Endothelial cell of umbilical vein (primary cell): ENCODE results near the gene SLC4A4. TPM values are rescaled to one million over a fixed set of nuclear protein-coding genes. Genes with fewer than 3 reads are reported as not detected.

Experiments used
- BruUV-seq: library from RNA; stranded (reverse); fragments of 400-500 nt; replicated peaks from 2 replicates; lab custom pipeline; 2021; lab: Mats Ljungman, UMichigan
- CTCF ChIA-PET: fragments of 300-600, 350-600 bp; sonication (Branson Sonifier 250); formaldehyde crosslinking; loops from one replicate; lab custom pipeline; 2021; ENCODE audit warnings: antibody characterized with exemption, inconsistent platforms; lab: Charles Lee
- POLR2A ChIA-PET: fragments of 300-600, 350-600 bp; sonication (Branson Sonifier 250); formaldehyde crosslinking; loops from one replicate; lab custom pipeline; 2021; ENCODE audit warnings: antibody characterized with exemption, inconsistent platforms; lab: Charles Lee
- DNase-seq: peaks from one replicate; pipeline ENCODE4 v3.0.0-alpha.2; 2011; ENCODE audit warnings: low read depth, low spot score
- FAIRE-seq: peaks from 2 replicates; lab custom pipeline; 2011; peaks lifted over from hg19 to GRCh38; lab: Jason Lieb, UNC
- H2AFZ ChIP-seq: 2 replicates; pipeline ENCODE4 v1.6.0; 2012; ENCODE audit warnings: low read depth, low read length, control low read depth, inconsistent platforms
- H3K27ac ChIP-seq: 2 replicates; pipeline ENCODE4 v1.5.1; 2011; ENCODE audit warnings: low read depth, mild to moderate bottlenecking, control low read depth, low read length, moderate library complexity; ENCODE audit not compliant: insufficient read depth
- H3K27me3 ChIP-seq, 2 experiments: 2 replicates each; pipeline versions ENCODE4 v1.6.0 to v1.6.1; 2011; ENCODE audit warnings: low read length in 2 of 2, mixed read lengths in 1 of 2; ENCODE audit not compliant: control insufficient read depth in 2 of 2, insufficient read depth in 2 of 2
- H3K36me3 ChIP-seq, 2 experiments: 2 replicates in 1 of 2; 3 replicates in 1 of 2; pipeline ENCODE4 v1.5.1; 2011; ENCODE audit warnings: low read length in 2 of 2, mild to moderate bottlenecking in 1 of 2, moderate library complexity in 1 of 2; ENCODE audit not compliant: control insufficient read depth in 2 of 2, insufficient read depth in 2 of 2; ENCODE audit errors: extremely low read depth in 1 of 2
- H3K4me1 ChIP-seq: 3 replicates; pipeline ENCODE4 v1.5.1; 2011; ENCODE audit warnings: mild to moderate bottlenecking, low read length; ENCODE audit not compliant: control insufficient read depth, insufficient read depth; ENCODE audit errors: extremely low read depth
- H3K4me2 ChIP-seq: 2 replicates; pipeline ENCODE4 v1.6.1; 2011; ENCODE audit warnings: low read length, control low read depth, mixed read lengths; ENCODE audit not compliant: insufficient read depth
- H3K4me3 ChIP-seq, 3 experiments: fragments of 200-600 bp in 1 of 3; sonication (generic), shearing (Covaris generic) in 1 of 3; replicated peaks in 1 of 3; 2 replicates each; pipeline ENCODE4 v1.5.1; 2011 to 2016; ENCODE audit warnings: control low read depth in 3 of 3, low read length in 3 of 3, mild to moderate bottlenecking in 2 of 3, inconsistent platforms in 1 of 3, low read depth in 1 of 3, moderate library complexity in 1 of 3; ENCODE audit not compliant: insufficient read depth in 1 of 3
- H3K79me2 ChIP-seq: 2 replicates; pipeline ENCODE4 v1.6.0; 2012; ENCODE audit warnings: low read length, inconsistent platforms; ENCODE audit not compliant: control insufficient read depth, insufficient read depth
- H3K9ac ChIP-seq: replicated peaks from 2 replicates; pipeline ENCODE3; 2011; ENCODE audit warnings: low read length, control low read depth; ENCODE audit not compliant: insufficient read depth; ENCODE audit errors: extremely low read depth
- H3K9me1 ChIP-seq: replicated peaks from 3 replicates; pipeline ENCODE4 v1.6.0; 2011; ENCODE audit warnings: mild to moderate bottlenecking, low read length; ENCODE audit not compliant: control insufficient read depth, insufficient read depth; ENCODE audit errors: extremely low read depth
- H3K9me3 ChIP-seq: replicated peaks from 2 replicates; pipeline ENCODE4 v1.5.1; 2012; ENCODE audit warnings: low read length, inconsistent platforms; ENCODE audit not compliant: control insufficient read depth, insufficient read depth
- H4K20me1 ChIP-seq: replicated peaks from 2 replicates; pipeline ENCODE3; 2011; ENCODE audit warnings: mild to moderate bottlenecking, low read length; ENCODE audit not compliant: control insufficient read depth, insufficient read depth; ENCODE audit errors: extremely low read depth
- CTCF ChIP-seq, 2 donors: IDR thresholded peaks; 1 replicate in 1 of 2; 2 replicates in 1 of 2; pipeline ENCODE4 v1.5.1; 2011; ENCODE audit warnings: low read length in 2 of 2, mild to moderate bottlenecking in 2 of 2, moderate library complexity in 2 of 2, control low read depth in 1 of 2, inconsistent platforms in 1 of 2, low read depth in 1 of 2; ENCODE audit not compliant: insufficient read depth in 1 of 2; ENCODE audit errors: extremely low read depth in 1 of 2
- EZH2 ChIP-seq: IDR thresholded peaks from 2 replicates; pipeline ENCODE4 v1.6.1; 2012; ENCODE audit warnings: borderline replicate concordance, low read depth, mild to moderate bottlenecking, moderate library complexity, low read length, inconsistent platforms; ENCODE audit not compliant: severe bottlenecking
- FOS ChIP-seq: IDR thresholded peaks from 2 replicates; pipeline ENCODE4 v1.6.1; 2011; ENCODE audit warnings: mild to moderate bottlenecking, low read length, moderate library complexity, borderline replicate concordance; ENCODE audit not compliant: insufficient read depth
- GATA2 ChIP-seq: IDR thresholded peaks from 2 replicates; pipeline ENCODE4 v1.7.0; 2011; ENCODE audit warnings: low read depth, mild to moderate bottlenecking, moderate library complexity, mixed read lengths, low read length; ENCODE audit not compliant: insufficient read length, insufficient read depth
- JUN ChIP-seq: IDR thresholded peaks from 2 replicates; pipeline ENCODE4 v1.6.1; 2011; ENCODE audit warnings: borderline replicate concordance, low read depth; ENCODE audit not compliant: insufficient read length, insufficient read depth
- MYC ChIP-seq: IDR thresholded peaks from one replicate; pipeline ENCODE4 v1.6.1; 2011; ENCODE audit warnings: mild to moderate bottlenecking, low read depth, low read length
- POLR2A ChIP-seq: IDR thresholded peaks from 2 replicates; pipeline ENCODE4 v1.6.1; 2012; ENCODE audit warnings: low read depth, mild to moderate bottlenecking, control low read depth, low read length
- POLR2AphosphoS5 ChIP-seq: IDR thresholded peaks from 2 replicates; pipeline ENCODE4 v1.6.1; 2012; ENCODE audit warnings: low read depth, mild to moderate bottlenecking, control low read depth, low read length, moderate library complexity; ENCODE audit not compliant: insufficient read depth
- dilution Hi-C: fragments of 300-500 bp; cut with MboI; formaldehyde crosslinking; loops from one replicate; pipeline ENCODE4 v1.15.0; 2019; ENCODE audit warnings: low sequenced_read_pairs; ENCODE audit not compliant: extremely low pct_ligation_motif_present
- intact Hi-C: fragments of 100-400 bp; cut with micrococcal nuclease; formaldehyde crosslinking; loops from one replicate; pipeline ENCODE4 v1.10.0; 2022
- polyA plus RNA-seq, 4 experiments: library from polyadenylated mRNA; depleted of rRNA in 3 of 4; stranded (reverse) in 3 of 4; unstranded in 1 of 4; fragments of >200 nt; gene quantifications; 2 replicates each; pipeline versions ENCODE4 v1.2.1 to v1.2.3, GENCODE V29; 2011 to 2012; ENCODE audit warnings: missing spikeins in 1 of 4
- total RNA-seq: library from RNA; stranded (reverse); gene quantifications from 2 replicates; pipeline ENCODE4 v1.2.3, GENCODE V29; 2021
- TF ChIP-seq, protein P1 (sequence below): IDR thresholded peaks from 2 replicates; pipeline ENCODE4 v1.6.1; 2011; ENCODE audit not compliant: insufficient read depth, insufficient read length

SLC4A4 gene
- total and polyA plus RNA-seq, 2 donors (not counting 3 experiments of a cell fraction or from before 2014, with no cell fraction given) = not detected

DNA sequence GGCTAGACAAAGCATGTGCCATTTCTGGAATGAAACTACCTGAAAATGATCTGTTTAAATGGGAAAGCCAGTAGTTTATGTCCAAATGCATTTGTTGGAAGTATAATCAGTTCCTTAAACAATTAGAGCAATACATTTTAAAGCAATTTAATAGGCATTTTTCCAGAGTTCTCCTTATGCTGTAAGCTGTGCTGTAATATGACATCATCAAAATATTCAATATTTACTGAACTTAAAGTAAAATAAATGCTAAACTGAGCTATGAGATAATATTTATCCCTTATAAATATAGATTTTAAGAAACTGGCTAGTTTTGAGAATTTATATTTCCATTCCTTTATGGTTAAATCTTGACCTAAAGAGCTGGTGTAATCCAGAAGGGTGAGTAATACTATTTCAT lies 7.9 kb downstream of the SLC4A4 start:
- TF ChIP-seq JUN (no peak), FOS (no peak), MYC (no peak), EZH2 (no peak), POLR2A (no peak), POLR2AphosphoS5 (no peak), GATA2 (no peak), CTCF (IDR thresholded peaks at IDR 0.05; ENCODE audit: extremely low read depth in 1 of 2, insufficient read depth in 1 of 2, low read depth in 1 of 2, low read length in 2 of 2) (no peak)
- TF ChIP-seq, protein P1, sequence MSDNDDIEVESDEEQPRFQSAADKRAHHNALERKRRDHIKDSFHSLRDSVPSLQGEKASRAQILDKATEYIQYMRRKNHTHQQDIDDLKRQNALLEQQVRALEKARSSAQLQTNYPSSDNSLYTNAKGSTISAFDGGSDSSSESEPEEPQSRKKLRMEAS = no peak
- ChIA-PET POLR2A (no interaction called here), CTCF (no interaction called here)
- Histone ChIP-seq H3K27ac (no peak overlapping the region), H3K27me3 (no peaks in the 10 kb centered on the region), H3K9me3 (no peaks in the 10 kb centered on the region), H3K4me1 (no peaks in the 10 kb centered on the region), H2AFZ (no peak overlapping the region), H3K9me1 (no peaks in the 10 kb centered on the region), H3K4me2 (no peak overlapping the region), H4K20me1 (no peaks in the 10 kb centered on the region), H3K79me2 (no peaks in the 10 kb centered on the region), H3K9ac (no peak overlapping the region), H3K4me3 (no peak overlapping the region), H3K36me3 (no peaks in the 10 kb centered on the region)
- DNase-seq (no peak), FAIRE-seq (no peak)
- intact Hi-C loops (no loop called here), dilution Hi-C loops (no loop called here)
- BruUV-seq = no TSS peak
